Neural progenitor cell (in vitro differentiated cells): ENCODE results near the gene ABCA7.

ENCODE experiments used
- CTCF ChIP-seq: fragments of 200-600 bp; sonication (generic); IDR thresholded peaks from 2 replicates; pipeline ENCODE4 v1.5.1; 2017; ENCODE audit warnings: antibody characterized with exemption, mild to moderate bottlenecking
- EZH2 ChIP-seq: fragments of 200-600 bp; sonication (generic); IDR thresholded peaks from 2 replicates; pipeline ENCODE4 v1.6.1; 2017; ENCODE audit warnings: antibody characterized with exemption, mild to moderate bottlenecking, moderate library complexity
- EZH2phosphoT487 ChIP-seq: fragments of 200-600 bp; sonication (generic); IDR thresholded peaks from 2 replicates; pipeline ENCODE4 v1.6.1; 2017; ENCODE audit warnings: antibody characterized with exemption

- no peak for TF ChIP-seq CTCF
- TF ChIP-seq EZH2 = no peak
- no peak for TF ChIP-seq EZH2phosphoT487
Observed at GRCh38 chr19:1017906-1018305, 22.0 kb upstream of the ABCA7 start.
